HL-60 (cell line): Measurements from ENCODE around the gene SNX7.

Experiments used
- POLR2AphosphoS5 ChIP-seq: IDR thresholded peaks from 2 replicates; pipeline ENCODE4 v1.6.1; 2012; ENCODE audit warnings: low read depth
- TF ChIP-seq, protein P1 (sequence below): IDR thresholded peaks from one replicate; pipeline ENCODE4 v1.5.1; 2011; ENCODE audit warnings: low read length, control low read depth, inconsistent platforms; ENCODE audit not compliant: insufficient read depth
- TF ChIP-seq, protein P2 (sequence below): IDR thresholded peaks from 2 replicates; pipeline ENCODE4 v1.6.1; 2012; ENCODE audit warnings: low read depth; ENCODE audit not compliant: insufficient replicate concordance

- TF ChIP-seq, protein P1, sequence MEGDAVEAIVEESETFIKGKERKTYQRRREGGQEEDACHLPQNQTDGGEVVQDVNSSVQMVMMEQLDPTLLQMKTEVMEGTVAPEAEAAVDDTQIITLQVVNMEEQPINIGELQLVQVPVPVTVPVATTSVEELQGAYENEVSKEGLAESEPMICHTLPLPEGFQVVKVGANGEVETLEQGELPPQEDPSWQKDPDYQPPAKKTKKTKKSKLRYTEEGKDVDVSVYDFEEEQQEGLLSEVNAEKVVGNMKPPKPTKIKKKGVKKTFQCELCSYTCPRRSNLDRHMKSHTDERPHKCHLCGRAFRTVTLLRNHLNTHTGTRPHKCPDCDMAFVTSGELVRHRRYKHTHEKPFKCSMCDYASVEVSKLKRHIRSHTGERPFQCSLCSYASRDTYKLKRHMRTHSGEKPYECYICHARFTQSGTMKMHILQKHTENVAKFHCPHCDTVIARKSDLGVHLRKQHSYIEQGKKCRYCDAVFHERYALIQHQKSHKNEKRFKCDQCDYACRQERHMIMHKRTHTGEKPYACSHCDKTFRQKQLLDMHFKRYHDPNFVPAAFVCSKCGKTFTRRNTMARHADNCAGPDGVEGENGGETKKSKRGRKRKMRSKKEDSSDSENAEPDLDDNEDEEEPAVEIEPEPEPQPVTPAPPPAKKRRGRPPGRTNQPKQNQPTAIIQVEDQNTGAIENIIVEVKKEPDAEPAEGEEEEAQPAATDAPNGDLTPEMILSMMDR = no peak
- TF ChIP-seq POLR2AphosphoS5 = no peak
- TF ChIP-seq, protein P2, sequence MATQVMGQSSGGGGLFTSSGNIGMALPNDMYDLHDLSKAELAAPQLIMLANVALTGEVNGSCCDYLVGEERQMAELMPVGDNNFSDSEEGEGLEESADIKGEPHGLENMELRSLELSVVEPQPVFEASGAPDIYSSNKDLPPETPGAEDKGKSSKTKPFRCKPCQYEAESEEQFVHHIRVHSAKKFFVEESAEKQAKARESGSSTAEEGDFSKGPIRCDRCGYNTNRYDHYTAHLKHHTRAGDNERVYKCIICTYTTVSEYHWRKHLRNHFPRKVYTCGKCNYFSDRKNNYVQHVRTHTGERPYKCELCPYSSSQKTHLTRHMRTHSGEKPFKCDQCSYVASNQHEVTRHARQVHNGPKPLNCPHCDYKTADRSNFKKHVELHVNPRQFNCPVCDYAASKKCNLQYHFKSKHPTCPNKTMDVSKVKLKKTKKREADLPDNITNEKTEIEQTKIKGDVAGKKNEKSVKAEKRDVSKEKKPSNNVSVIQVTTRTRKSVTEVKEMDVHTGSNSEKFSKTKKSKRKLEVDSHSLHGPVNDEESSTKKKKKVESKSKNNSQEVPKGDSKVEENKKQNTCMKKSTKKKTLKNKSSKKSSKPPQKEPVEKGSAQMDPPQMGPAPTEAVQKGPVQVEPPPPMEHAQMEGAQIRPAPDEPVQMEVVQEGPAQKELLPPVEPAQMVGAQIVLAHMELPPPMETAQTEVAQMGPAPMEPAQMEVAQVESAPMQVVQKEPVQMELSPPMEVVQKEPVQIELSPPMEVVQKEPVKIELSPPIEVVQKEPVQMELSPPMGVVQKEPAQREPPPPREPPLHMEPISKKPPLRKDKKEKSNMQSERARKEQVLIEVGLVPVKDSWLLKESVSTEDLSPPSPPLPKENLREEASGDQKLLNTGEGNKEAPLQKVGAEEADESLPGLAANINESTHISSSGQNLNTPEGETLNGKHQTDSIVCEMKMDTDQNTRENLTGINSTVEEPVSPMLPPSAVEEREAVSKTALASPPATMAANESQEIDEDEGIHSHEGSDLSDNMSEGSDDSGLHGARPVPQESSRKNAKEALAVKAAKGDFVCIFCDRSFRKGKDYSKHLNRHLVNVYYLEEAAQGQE = no peak
Measured at GRCh38 chr1:98672189-98672588, 10.7 kb downstream of the SNX7 start.
